SKM-1 (cell line): ENCODE data around the gene C16orf96.

ENCODE experiments used
- DNase-seq: peaks from one replicate; lab custom pipeline; 2025; ENCODE audit not compliant: unreplicated experiment; lab: John Stamatoyannopoulos, UW

C16orf96 gene

GRCh38 chr16:4525069-4525468 lies 31.1 kb upstream of the C16orf96 start:
- no peak for DNase-seq

GRCh38 chr16:4525634-4526277 lies 30.4 kb upstream of the C16orf96 start:
- DNase-seq = no peak

- no peak for DNase-seq
Observed at GRCh38 chr16:4529085-4530060, 26.8 kb upstream of the C16orf96 start.

GRCh38 chr16:4531811-4532210 lies 24.3 kb upstream of the C16orf96 start:
- DNase-seq = no peak

- DNase-seq = no peak
Observed at GRCh38 chr16:4532238-4532637, 23.9 kb upstream of the C16orf96 start.

GRCh38 chr16:4533490-4533889 lies 22.6 kb upstream of the C16orf96 start:
- no peak for DNase-seq

GRCh38 chr16:4534151-4534790 lies 21.9 kb upstream of the C16orf96 start:
- DNase-seq = no peak

- no peak for DNase-seq
Observed at GRCh38 chr16:4535627-4536108, 20.5 kb upstream of the C16orf96 start.

- no peak for DNase-seq
Observed at GRCh38 chr16:4536391-4537106, 19.6 kb upstream of the C16orf96 start.

GRCh38 chr16:4537376-4538343 lies 18.5 kb upstream of the C16orf96 start:
- DNase-seq = no peak

- peak; percentile 90 for DNase-seq
Observed at GRCh38 chr16:4538350-4539235, 17.5 kb upstream of the C16orf96 start, which contains the start of gene CDIP1. CDIP1 (minus strand) TSS chr16:4538773; CDS start chr16:4514130, 24,643 bp downstream.

GRCh38 chr16:4539716-4540284 lies 16.3 kb upstream of the C16orf96 start:
- DNase-seq = no peak

GRCh38 chr16:4544473-4544872 lies 11.7 kb upstream of the C16orf96 start:
- no peak for DNase-seq

GRCh38 chr16:4548124-4548523 lies 8.0 kb upstream of the C16orf96 start:
- no peak for DNase-seq

- no peak for DNase-seq
Observed at GRCh38 chr16:4550591-4550990, 5.5 kb upstream of the C16orf96 start.

GRCh38 chr16:4552541-4552940 lies 3.6 kb upstream of the C16orf96 start:
- DNase-seq = no peak

GRCh38 chr16:4556580-4556979 lies 440 bp downstream of the C16orf96 start:
- no peak for DNase-seq

GRCh38 chr16:4557973-4558372 lies 1.8 kb downstream of the C16orf96 start:
- DNase-seq = no peak
